PC-3 (cell line): ENCODE measurements around the gene LRRC8C.

ENCODE experiments used
- EZH2 ChIP-seq: fragments of 300-600 bp; sonication (generic); IDR thresholded peaks from one replicate; pipeline ENCODE4 v1.6.1; 2017; ENCODE audit warnings: antibody characterized with exemption, mild to moderate bottlenecking, low read length; ENCODE audit not compliant: unreplicated experiment
- EZH2phosphoT487 ChIP-seq: fragments of 300-600 bp; sonication (generic); IDR thresholded peaks from 2 replicates; pipeline ENCODE4 v1.6.1; 2018; ENCODE audit warnings: mild to moderate bottlenecking, antibody characterized with exemption, low read length, borderline replicate concordance
- TF ChIP-seq, protein P1 (sequence below): fragments of 300-600 bp; sonication (generic); conservative IDR thresholded peaks from 2 replicates; pipeline ENCODE4 v1.5.1; 2017; ENCODE audit warnings: antibody characterized with exemption, low read depth, mild to moderate bottlenecking, low read length

DNA sequence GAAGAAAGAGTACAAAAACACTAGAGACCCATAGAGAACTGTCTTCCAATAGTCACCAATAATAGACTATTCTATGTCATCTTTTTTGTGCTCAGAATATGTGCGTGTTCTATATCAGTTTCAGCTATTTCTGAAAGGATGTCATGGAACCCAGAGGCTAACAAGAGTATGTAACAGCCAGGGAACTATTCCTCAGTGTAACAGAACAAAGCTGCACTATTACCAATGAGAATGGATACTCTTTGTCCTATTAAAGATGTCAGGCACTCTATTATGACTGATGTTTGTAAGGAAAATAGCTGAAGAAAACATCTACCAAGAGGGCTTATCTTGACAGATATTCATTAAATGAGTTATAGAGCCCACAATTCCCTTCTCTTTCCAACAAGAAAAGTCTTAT is 8.6 kb upstream of the LRRC8C start:
- TF ChIP-seq, protein P1, sequence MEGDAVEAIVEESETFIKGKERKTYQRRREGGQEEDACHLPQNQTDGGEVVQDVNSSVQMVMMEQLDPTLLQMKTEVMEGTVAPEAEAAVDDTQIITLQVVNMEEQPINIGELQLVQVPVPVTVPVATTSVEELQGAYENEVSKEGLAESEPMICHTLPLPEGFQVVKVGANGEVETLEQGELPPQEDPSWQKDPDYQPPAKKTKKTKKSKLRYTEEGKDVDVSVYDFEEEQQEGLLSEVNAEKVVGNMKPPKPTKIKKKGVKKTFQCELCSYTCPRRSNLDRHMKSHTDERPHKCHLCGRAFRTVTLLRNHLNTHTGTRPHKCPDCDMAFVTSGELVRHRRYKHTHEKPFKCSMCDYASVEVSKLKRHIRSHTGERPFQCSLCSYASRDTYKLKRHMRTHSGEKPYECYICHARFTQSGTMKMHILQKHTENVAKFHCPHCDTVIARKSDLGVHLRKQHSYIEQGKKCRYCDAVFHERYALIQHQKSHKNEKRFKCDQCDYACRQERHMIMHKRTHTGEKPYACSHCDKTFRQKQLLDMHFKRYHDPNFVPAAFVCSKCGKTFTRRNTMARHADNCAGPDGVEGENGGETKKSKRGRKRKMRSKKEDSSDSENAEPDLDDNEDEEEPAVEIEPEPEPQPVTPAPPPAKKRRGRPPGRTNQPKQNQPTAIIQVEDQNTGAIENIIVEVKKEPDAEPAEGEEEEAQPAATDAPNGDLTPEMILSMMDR, result no peak
- no peak for TF ChIP-seq EZH2phosphoT487
- no peak for TF ChIP-seq EZH2
